NCI-H2029 (cell line): ENCODE data around the gene ZFHX3.
A peak's percentile ranks its signal among the peaks of the same experiment; 100 is the strongest.

Experiments
- DNase-seq: peaks from one replicate; lab custom pipeline; 2025; lab: John Stamatoyannopoulos, UW

ZFHX3 gene

DNA sequence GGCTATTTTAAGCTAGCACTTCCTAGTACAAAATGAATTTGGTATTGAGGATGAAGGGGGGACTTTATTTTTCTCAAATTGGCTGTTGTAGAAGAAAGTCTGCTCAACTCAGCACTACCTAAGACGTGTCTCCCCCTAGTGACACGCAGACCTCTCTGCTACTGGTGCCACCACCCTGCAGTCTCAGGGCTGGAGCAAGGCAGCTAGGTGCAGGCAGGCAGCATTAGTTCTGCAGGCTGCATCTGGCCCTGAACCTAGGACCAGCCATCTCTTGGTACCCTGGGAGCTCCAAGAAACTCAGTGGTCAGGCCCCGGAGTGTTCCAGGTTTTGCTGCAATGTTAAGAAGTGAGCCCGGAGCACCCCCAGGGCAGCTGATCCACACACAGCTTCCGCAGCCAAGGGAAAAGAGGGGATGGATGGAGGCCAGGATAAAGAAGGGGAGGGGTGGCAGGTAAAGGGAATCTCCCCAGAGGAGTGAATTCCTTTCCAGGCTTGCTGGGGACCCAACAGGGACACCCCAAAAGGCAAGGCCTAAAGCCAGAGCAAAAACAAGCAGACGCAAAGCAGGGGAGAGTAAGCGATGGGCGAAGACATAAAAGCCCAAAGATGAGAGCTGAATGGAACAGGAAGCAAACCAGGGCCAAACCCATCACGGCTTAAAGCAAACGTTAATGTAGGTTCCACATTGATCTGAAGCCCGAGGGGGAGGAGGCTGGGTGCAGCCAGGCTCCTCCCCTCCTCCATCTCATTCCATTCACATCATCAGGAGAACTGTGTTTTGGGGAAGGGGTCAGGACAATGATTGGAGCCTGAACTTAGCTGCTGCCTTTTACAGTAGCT lies 200.5 kb downstream of the ZFHX3 start:
- no peak for DNase-seq

DNA sequence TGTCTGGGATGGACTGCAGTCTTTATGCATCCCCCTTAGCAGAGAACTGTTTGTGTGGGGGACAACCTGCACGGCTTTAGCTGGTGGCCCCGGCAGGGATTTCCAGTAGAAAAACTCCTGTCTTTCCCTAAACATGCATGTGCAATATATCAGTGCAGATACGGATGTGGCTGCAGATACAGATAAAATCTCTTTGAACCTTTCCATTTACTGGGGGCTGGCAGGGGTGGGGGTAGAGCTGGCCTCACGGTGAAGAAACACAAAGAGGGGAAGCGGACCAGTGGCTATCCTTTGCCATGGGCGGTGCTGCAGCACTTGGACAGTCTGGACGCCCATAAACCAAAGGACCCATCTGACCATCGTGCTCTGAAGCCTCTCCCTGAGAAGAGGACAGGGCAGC lies 201.3 kb downstream of the ZFHX3 start:
- no peak for DNase-seq

DNA sequence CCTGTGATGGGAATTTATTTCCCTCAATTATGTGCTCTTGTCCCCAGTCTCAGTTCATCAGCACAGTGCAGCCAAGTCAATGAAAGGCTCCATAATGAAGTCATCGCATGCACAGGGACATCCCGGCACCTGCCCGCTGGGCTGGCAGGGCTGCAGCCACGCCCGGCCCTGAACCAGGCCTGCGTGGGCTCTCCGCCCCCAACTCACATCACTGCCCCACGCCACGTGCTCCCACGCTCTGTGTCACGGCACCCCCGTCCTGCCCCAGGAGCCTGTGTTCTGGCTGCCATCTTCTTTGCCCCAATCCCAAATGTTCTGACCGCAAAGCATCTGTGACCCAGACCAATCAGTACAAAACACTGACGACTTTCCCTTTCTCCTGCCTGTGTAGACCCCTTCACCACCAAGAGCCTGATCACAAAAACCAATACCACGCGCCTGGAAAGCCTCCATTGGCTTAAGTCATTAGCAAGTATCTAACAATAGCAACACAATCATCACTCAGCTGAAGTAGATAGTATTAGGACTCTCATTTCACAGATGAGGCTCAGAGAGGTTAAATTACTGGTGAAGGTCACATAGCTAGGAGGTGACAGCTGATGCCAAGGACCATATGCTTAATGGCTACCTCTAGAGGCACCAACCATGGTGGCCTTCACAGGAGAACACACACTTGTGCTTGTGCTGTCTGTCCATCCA lies 202.5 kb downstream of the ZFHX3 start:
- DNase-seq: no peak

DNA sequence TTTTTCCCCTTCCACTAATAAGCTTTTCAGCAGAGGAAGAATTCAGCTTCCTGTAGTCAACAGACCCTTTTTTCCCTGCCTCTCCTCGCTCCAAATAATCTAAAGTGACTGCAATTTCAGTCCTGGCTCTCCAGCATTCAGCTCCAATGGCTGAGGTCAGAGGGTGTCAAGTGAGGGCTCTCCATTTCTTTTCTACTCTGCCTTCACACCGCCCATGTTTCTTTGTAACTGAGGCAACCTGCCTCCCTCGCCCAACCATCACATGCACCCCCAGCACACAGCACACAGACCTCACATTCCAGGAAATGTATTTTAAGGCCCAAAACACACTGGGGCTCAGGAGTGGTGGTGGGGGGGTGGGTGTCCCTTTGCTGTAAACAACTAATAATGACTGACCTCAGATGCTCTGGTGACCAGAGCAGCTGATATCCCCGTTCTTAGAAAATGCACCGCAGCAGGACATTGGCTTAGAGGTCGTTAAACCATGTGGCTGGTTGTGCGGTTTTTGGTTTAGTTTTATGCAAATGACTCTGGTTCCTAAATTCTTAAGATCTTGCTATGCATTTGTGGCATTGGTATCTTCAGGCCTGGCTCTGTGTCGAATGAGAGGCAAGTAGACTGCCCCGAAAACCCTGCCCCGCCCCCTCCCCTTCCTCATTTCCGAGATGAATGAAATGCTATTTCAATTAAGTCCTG lies 203.6 kb downstream of the ZFHX3 start:
- DNase-seq: no peak

DNA sequence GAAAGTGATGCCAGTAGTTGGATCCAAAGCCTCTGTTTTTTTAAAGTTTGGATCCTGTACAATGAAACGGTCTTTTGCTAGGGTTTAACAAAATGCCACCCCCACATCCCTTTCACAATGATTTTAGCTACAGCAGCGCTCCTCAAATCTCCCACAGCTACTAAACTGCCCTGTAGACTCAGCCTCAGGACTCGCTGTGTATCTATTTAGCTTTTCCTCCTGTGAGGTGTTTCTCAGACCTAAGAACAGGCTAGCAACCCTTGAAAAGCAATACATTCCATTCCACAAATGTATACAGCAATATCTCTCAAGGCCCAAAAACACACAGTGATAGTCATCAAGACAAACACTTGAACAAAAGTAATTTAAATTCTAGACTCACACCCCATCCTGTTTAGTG lies 206.4 kb downstream of the ZFHX3 start:
- no peak for DNase-seq

DNA sequence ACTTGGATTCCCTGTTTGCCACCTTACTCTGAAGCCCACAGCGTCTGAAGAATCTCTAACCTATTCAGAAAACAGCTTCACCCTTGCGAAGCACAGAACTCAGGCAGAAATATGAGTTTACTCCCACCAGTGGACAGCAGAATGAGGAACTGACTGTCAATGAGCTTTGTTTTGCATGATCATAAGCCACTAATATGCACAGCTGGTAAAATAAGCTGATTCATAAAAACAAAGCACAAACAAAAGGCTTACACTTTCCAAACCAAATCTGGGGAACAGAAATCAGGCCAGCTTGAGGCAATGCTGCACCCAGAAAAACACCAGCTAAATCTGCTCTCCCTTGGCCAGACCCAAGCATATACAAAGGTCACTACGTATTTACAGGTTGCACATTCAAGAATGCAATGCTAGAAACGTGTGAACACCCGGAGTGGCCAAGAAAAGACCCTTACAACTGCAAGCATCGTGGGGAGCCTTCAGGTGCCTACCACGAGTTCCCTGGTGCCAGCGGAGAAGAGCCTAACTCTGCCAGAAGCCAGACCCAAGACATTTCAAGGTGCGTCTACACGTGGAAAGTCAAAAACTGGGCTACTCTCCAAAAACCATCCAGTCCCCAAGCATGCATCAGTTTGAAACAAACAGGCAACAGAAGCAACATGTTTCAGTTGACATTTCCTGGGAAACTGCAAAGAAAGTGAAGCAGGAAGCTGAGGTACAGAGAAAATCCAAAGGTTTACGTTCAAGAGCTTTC lies 207.1 kb downstream of the ZFHX3 start:
- DNase-seq: no peak

GRCh38 chr16:72838951-72839350 lies 209.0 kb downstream of the ZFHX3 start:
- no peak for DNase-seq

DNA sequence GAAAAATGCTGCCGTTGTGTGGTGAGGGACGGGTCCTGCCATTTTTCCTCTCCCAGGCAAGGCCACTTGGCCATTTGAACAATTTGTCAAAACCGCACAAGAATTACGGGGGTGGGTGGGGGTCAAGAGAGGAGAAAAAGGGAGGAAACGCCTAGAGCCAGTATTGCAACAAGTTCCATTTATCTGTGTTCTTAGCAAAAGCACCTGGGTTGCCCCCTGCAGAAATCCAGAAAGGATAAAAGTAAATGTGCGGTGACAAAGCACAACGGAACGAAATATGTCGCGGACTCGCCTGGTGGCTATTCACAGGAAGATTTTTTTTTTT lies 209.4 kb downstream of the ZFHX3 start:
- DNase-seq: no peak

DNA sequence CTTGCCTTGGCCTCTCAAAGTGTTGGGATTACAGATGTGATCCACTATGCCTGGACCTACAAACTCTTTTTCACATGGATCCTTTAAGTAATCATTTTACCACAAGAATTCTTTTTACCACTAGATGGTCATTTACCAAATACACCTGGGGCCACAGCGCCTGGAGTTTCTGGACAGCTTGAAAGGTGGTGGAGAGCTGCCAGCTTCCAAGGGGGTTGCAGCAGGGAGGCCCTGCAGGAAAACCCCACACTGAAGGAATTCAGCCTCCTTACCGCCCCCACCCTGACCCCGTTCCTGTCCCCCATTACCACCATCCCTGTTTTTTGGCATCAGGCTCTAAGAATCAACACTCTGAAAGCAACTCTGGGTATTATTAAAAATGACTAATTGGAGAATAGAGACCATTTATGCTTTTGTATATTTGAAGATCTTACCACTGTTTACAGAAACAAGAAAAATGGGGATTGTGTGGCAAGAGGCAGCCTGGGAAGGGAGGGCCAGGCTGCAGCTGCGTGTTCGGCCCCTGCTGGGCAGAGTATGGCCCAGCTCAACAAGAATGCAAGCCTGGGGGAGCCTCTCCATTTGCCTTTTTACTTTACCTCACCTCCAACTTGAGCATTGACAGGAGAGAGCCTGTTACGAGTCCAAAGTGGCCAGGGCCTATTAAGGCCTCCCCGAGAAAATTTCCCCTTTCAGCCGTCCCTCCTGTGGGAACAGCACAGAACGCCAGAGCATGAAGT lies 209.9 kb downstream of the ZFHX3 start:
- DNase-seq: no peak

DNA sequence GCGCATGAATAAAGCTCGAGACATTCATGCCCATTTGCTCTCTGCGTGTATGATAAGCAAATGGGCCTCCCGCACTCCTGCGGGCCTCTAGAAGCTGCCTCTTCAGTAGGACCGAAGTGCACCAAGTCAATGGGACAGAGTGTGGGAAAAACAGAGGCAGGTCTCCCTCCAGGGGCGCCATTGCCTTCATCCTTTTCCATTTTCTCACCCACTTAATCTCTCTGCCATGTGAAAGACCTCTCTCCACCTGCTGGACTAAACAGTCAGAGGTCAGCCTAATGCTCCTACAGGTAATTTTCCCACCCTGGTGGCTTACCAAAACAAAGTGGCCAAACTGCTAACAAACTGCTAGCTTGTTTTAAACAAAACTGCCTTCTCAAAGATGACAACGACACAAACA lies 210.9 kb downstream of the ZFHX3 start:
- no peak for DNase-seq

DNA sequence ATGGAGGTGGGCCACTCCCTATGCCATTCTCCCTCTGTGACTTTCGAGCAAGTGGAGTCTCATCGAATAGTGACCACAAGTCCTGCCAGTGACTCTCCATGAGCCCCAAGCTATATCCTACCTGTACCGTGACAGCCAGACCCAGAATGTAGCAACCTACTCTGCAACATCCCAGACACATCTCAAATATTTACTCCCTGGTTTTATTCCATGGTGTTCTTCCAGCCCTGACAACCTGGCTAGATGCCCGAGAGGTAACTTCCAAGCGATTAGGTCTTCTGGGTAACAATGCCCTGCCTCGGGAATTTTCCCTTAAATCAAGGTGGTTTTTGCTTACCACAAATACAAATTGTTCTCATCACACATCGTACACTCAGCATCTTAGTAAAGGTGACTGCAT lies 211.7 kb downstream of the ZFHX3 start:
- DNase-seq: no peak

GRCh38 chr16:72835086-72835485 lies 212.8 kb downstream of the ZFHX3 start:
- DNase-seq: no peak

DNA sequence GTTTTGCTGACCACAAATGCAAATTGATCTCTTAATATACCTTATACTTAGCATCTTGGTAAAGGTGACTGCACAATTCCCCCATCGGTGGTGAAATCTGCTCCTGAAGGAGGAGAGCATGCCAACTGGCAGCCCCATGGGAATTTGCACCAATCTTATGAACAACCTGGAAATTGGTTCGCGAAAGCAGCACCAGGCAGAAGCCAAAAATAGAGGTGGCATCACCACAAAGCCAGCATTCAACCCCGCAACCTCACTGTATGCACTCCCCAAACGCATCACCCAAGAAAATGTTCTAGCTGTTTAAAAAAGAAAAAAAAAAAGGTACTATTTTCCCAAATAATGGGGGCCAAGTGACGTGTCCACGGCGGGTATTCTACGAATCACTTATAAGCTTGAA lies 213.4 kb downstream of the ZFHX3 start:
- no peak for DNase-seq

DNA sequence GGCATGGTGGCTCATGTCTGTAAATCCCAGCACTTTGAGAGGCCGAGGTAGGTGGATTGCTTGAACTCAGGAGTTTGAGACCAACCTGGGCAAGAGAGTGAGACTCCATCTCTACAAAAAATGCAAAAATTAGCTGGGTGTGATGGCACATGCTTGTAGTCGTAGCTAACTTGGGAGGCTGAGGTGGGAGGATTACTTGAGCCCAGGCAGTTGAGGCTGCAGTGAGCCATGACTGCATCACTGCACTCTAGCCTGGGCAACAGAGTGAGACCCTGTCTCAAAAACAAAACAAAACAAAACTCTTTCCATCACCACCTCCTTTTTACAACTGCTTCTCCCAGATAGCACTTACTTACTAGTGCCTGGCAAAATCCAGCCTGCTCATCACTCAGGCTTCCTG lies 214.0 kb downstream of the ZFHX3 start:
- no peak for DNase-seq

- DNase-seq: no peak
These were observed 214.4 kb downstream of the ZFHX3 start for GRCh38 chr16:72833482-72833881.

- peak; percentile 18 for DNase-seq
These were observed 215.2 kb downstream of the ZFHX3 start for GRCh38 chr16:72832621-72833248.

DNA sequence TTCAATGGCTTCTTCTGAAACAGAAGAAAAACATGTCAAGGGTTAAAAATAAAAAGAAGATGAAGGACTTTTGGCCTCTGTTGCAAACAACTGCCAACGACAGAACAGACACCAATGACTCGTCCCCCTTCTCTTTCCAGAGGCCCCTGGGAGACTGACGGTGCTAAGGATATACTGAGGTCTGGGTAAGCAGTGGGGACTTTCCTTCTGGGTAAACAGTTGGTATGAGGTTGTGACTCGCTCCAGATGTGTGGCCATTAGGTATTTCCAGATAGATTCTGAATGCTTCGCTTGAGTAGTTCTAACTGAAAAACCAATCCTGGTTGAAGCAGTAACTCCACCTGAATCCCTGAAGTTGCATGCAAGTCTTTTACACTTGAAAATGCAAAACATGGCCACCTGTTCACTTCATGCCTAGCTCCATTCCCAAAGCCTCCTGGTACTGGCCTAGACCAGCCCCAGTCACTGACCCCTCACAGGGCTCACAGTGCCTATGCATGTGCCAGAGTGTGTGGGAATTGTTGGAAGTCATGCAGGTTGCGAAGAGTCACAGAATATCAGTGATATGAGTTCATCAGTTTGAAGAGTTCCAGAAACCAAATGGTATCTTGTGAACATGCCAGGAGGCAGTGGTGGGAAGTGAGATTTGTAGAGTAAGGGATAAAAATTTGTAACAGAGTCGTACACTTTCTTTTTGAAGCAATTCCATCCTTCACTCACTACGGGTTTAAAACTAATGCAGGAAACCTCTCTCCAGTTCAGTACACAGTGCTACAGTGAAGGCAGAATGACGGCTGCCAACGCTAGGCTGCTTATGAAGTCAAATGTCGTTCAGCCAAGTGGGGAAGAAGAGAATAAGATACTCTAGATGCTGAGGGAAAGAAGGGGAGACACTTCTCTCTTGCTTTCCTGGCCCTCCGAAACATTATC lies 217.8 kb downstream of the ZFHX3 start:
- no peak for DNase-seq

DNA sequence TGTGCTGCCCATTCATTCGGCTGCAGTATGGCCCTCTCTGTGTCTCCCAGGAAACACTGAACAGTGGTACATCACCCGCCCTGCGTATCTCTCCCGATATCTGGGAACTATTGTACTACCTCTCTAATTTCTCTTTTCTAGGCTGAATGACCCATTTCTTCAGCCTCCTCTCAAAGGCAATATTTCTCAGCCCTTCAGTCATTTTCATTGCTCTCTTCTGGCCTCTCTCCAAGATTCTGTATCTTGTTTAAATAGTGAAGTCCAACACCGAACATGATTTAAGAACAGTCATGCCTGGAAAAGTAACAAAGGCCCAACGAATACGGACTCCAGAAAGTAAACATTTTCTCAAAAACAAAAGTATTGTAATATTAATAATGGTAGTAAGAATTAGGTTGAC lies 220.1 kb downstream of the ZFHX3 start:
- DNase-seq: no peak

GRCh38 chr16:72825912-72826621 lies 221.9 kb downstream of the ZFHX3 start:
- DNase-seq: no peak
